HG03064 (cell line): Measurements from ENCODE around the gene FAR1.

Source experiments
- ATAC-seq: cut with Tn5 transposase; IDR thresholded peaks from one replicate; pipeline ENCODE4 v1.9.1; 2021; ENCODE audit warnings: low read depth; ENCODE audit not compliant: unreplicated experiment

FAR1 gene

GRCh38 chr11:13668957-13669521 is 571 bp downstream of the FAR1 start:
- ATAC-seq: peak; percentile 12

- no peak for ATAC-seq
Observed at GRCh38 chr11:13669544-13670488, 1.3 kb downstream of the FAR1 start.

GRCh38 chr11:13672576-13673210 is 4.2 kb downstream of the FAR1 start:
- no peak for ATAC-seq

GRCh38 chr11:13674799-13675509 is 6.5 kb downstream of the FAR1 start:
- ATAC-seq: no peak

GRCh38 chr11:13676576-13676975 is 8.1 kb downstream of the FAR1 start:
- ATAC-seq: no peak

GRCh38 chr11:13679768-13680167 is 11.3 kb downstream of the FAR1 start:
- no peak for ATAC-seq

GRCh38 chr11:13680501-13681264 is 12.2 kb downstream of the FAR1 start:
- no peak for ATAC-seq

- no peak for ATAC-seq
Observed at GRCh38 chr11:13681446-13681845, 13.0 kb downstream of the FAR1 start.

- ATAC-seq: no peak
Observed at GRCh38 chr11:13682212-13682611, 13.7 kb downstream of the FAR1 start.

- ATAC-seq: no peak
Observed at GRCh38 chr11:13685461-13686108, 17.1 kb downstream of the FAR1 start.

GRCh38 chr11:13686776-13687175 is 18.3 kb downstream of the FAR1 start:
- ATAC-seq: no peak

- no peak for ATAC-seq
Observed at GRCh38 chr11:13687271-13687670, 18.8 kb downstream of the FAR1 start.

- ATAC-seq: no peak
Observed at GRCh38 chr11:13691286-13691899, 22.9 kb downstream of the FAR1 start.

GRCh38 chr11:13692172-13692571 is 23.7 kb downstream of the FAR1 start:
- no peak for ATAC-seq

GRCh38 chr11:13694115-13694514 is 25.6 kb downstream of the FAR1 start:
- ATAC-seq: no peak

- ATAC-seq: no peak
Observed at GRCh38 chr11:13695886-13696285, 27.4 kb downstream of the FAR1 start.

GRCh38 chr11:13697710-13698109 is 29.2 kb downstream of the FAR1 start:
- ATAC-seq: no peak

- no peak for ATAC-seq
Observed at GRCh38 chr11:13698132-13698531, 29.7 kb downstream of the FAR1 start.

- no peak for ATAC-seq
Observed at GRCh38 chr11:13699041-13699440, 30.6 kb downstream of the FAR1 start.
